B cell (primary cell): ENCODE measurements around the gene CHIC2.

Experiments used
- EZH2 ChIP-seq: IDR thresholded peaks from 2 replicates; pipeline ENCODE4 v1.6.1; 2012; ENCODE audit warnings: borderline replicate concordance, low read depth, mild to moderate bottlenecking, moderate library complexity, low read length; ENCODE audit not compliant: insufficient read depth, poor library complexity, severe bottlenecking
- TF ChIP-seq, protein P1 (sequence below): fragments of 200-600 bp; IDR thresholded peaks from one replicate; pipeline ENCODE4 v1.8.0; 2022; ENCODE audit warnings: antibody characterized with exemption, mild to moderate bottlenecking

GRCh38 chr4:54100595-54101189 is 36.3 kb upstream of the CHIC2 start:
- TF ChIP-seq, protein P1, sequence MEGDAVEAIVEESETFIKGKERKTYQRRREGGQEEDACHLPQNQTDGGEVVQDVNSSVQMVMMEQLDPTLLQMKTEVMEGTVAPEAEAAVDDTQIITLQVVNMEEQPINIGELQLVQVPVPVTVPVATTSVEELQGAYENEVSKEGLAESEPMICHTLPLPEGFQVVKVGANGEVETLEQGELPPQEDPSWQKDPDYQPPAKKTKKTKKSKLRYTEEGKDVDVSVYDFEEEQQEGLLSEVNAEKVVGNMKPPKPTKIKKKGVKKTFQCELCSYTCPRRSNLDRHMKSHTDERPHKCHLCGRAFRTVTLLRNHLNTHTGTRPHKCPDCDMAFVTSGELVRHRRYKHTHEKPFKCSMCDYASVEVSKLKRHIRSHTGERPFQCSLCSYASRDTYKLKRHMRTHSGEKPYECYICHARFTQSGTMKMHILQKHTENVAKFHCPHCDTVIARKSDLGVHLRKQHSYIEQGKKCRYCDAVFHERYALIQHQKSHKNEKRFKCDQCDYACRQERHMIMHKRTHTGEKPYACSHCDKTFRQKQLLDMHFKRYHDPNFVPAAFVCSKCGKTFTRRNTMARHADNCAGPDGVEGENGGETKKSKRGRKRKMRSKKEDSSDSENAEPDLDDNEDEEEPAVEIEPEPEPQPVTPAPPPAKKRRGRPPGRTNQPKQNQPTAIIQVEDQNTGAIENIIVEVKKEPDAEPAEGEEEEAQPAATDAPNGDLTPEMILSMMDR: no peak
- no peak for TF ChIP-seq EZH2
